HFFc6 (cell line): ENCODE results near the gene SYNPO. TPM values are rescaled to one million over a fixed set of nuclear protein-coding genes. Genes with fewer than 3 reads are reported as not detected.

Experiments
- DNase-seq: peaks from one replicate; pipeline ENCODE4 v3.0.0-alpha.2; 2018
- H3K27ac Mint-ChIP-seq: 2 replicates; pipeline ENCODE4 v1.8.0; 2020; ENCODE audit warnings: mild to moderate bottlenecking, mixed read lengths
- H3K27me3 Mint-ChIP-seq: 2 replicates; pipeline ENCODE4 v1.8.0; 2021; ENCODE audit warnings: mild to moderate bottlenecking, moderate library complexity, mixed read lengths; ENCODE audit not compliant: insufficient read depth
- H3K36me3 Mint-ChIP-seq: 2 replicates; pipeline ENCODE4 v1.8.0; 2021; ENCODE audit warnings: low read depth, mixed read lengths
- H3K4me1 Mint-ChIP-seq: 2 replicates; pipeline ENCODE4 v1.8.0; 2020; ENCODE audit warnings: low read depth, mixed read lengths
- H3K4me3 Mint-ChIP-seq: 2 replicates; pipeline ENCODE4 v1.8.0; 2020; ENCODE audit warnings: mild to moderate bottlenecking, moderate library complexity, mixed read lengths
- H3K9me3 Mint-ChIP-seq: 2 replicates; pipeline ENCODE4 v1.8.0; 2020; ENCODE audit warnings: mild to moderate bottlenecking, mixed read lengths
- CTCF ChIP-seq: fragments of 200-600 bp; sonication (generic); IDR thresholded peaks from 2 replicates; pipeline ENCODE4 v1.5.0; 2021; ENCODE audit warnings: antibody characterized with exemption, mild to moderate bottlenecking
- total RNA-seq, 6 experiments: library from RNA; stranded (reverse); fragmentation: NEBNext Ultra II Directional; extraction: Animal tissue kit (Norgen Biotek cat#: 25700); gene quantifications; 2 replicates in 1 of 6; 3 replicates in 5 of 6; pipeline ENCODE4 v1.2.3, GENCODE V29; 2021

Gene SYNPO
- total RNA-seq, 6 experiments from 2014 or later, result 35.6 to 50.7 (median 47.8) TPM

- no peak for DNase-seq
- H3K27me3 Mint-ChIP-seq, result peaks cover 6% of the 10 kb centered on the region
- no peak overlapping the region for H3K4me3 Mint-ChIP-seq
- H3K27ac Mint-ChIP-seq, result no peak overlapping the region
- TF ChIP-seq CTCF, result no peak
- peaks cover under 1% of the 10 kb centered on the region; the same call in 1 of the 2 replicates for H3K36me3 Mint-ChIP-seq
- H3K4me1 Mint-ChIP-seq, result peaks cover 23% of the 10 kb centered on the region
- H3K9me3 Mint-ChIP-seq, result no peaks in the 10 kb centered on the region
Observed at GRCh38 chr5:150658121-150658520, 17.7 kb downstream of the SYNPO start.

GRCh38 chr5:150658699-150659265, 18.3 kb downstream of the SYNPO start:
- Mint-ChIP-seq H3K27me3 (peaks cover 6% of the 10 kb centered on the region), H3K4me3 (no peak overlapping the region), H3K27ac (no peak overlapping the region), H3K36me3 (no peaks in the 10 kb centered on the region), H3K4me1 (peaks cover 16% of the 10 kb centered on the region), H3K9me3 (no peaks in the 10 kb centered on the region)
- DNase-seq, result no peak
- no peak for TF ChIP-seq CTCF

- Mint-ChIP-seq H3K36me3 (no peaks in the 10 kb centered on the region), H3K9me3 (no peaks in the 10 kb centered on the region), H3K4me1 (peaks cover 11% of the 10 kb centered on the region), H3K27ac (no peak overlapping the region), H3K4me3 (no peak overlapping the region), H3K27me3 (peaks cover 6% of the 10 kb centered on the region)
- DNase-seq, result no peak
- TF ChIP-seq CTCF, result no peak
Observed at GRCh38 chr5:150659360-150660107, 19.1 kb downstream of the SYNPO start.

- no peak for DNase-seq
- Mint-ChIP-seq H3K9me3 (no peaks in the 10 kb centered on the region), H3K27me3 (peaks cover 6% of the 10 kb centered on the region), H3K36me3 (no peaks in the 10 kb centered on the region), H3K4me1 (peaks cover 17% of the 10 kb centered on the region), H3K27ac (no peak overlapping the region), H3K4me3 (no peak overlapping the region)
- TF ChIP-seq CTCF, result no peak
Observed at GRCh38 chr5:150660108-150660831, 19.8 kb downstream of the SYNPO start.

GRCh38 chr5:150661086-150661485, 20.6 kb downstream of the SYNPO start, which contains the start of gene MYOZ3:
TSS of gene MYOZ3 (plus strand) at chr5:150661251. CDS start at chr5:150662942, 1,691 bp downstream.
- Mint-ChIP-seq H3K27ac (no peak within 1 kb of the TSS), H3K27me3 (peaks cover 6% of the 10 kb centered on the region), H3K9me3 (no peaks in the 10 kb centered on the region), H3K36me3 (no peaks in the 10 kb centered on the region), H3K4me3 (no peak within 1 kb of the TSS), H3K4me1 (peaks cover 18% of the 10 kb centered on the region)
- DNase-seq, result no peak
- no peak for TF ChIP-seq CTCF
